Heart left ventricle (tissue), 16 donors: ENCODE data around the gene ZMIZ1. TPM values are rescaled to one million over a fixed set of nuclear protein-coding genes. Genes with fewer than 3 reads are reported as not detected.
A peak's percentile ranks its signal among the peaks of the same experiment; 100 is the strongest.

ENCODE experiments used
- ATAC-seq, 4 donors: fragments of 200-7000 bp; cut with Tn5 transposase; one replicate each; pipeline ENCODE4 v1.9.1; 2020 to 2022; ENCODE audit warnings: moderate library complexity in 4 of 4, mild to moderate bottlenecking in 3 of 4, moderate number of reproducible peaks in 1 of 4
- DNase-seq, 5 donors: peaks; one replicate each; pipeline ENCODE4 v3.0.0-alpha.2; 2020
- H3K27ac ChIP-seq, 12 donors: fragments of 200-600 bp; sonication (generic) in 4 of 12; one replicate each; pipeline versions ENCODE4 v1.5.0 to v1.8.0; 2016 to 2022; ENCODE audit warnings: mild to moderate bottlenecking in 2 of 12
- H3K27me3 ChIP-seq, 9 donors: fragments of 200-600 bp; sonication (generic) in 2 of 9; one replicate each; pipeline versions ENCODE4 v1.5.1 to v1.8.0; 2016 to 2022; ENCODE audit warnings: mild to moderate bottlenecking in 3 of 9
- H3K36me3 ChIP-seq, 9 donors: fragments of 200-600 bp; sonication (generic) in 2 of 9; one replicate each; pipeline versions ENCODE4 v1.5.0 to v1.8.0; 2018 to 2022; ENCODE audit warnings: mild to moderate bottlenecking in 2 of 9
- H3K4me1 ChIP-seq, 12 donors: fragments of 200-600 bp; sonication (generic) in 4 of 12; one replicate each; pipeline versions ENCODE4 v1.5.0 to v1.8.0; 2016 to 2022; ENCODE audit warnings: mild to moderate bottlenecking in 3 of 12
- H3K4me3 ChIP-seq, 12 donors: fragments of 200-600 bp; sonication (generic) in 4 of 12; one replicate each; pipeline versions ENCODE4 v1.5.0 to v1.8.0; 2017 to 2022; ENCODE audit warnings: mild to moderate bottlenecking in 9 of 12, moderate library complexity in 4 of 12
- H3K9me3 ChIP-seq, 12 donors: fragments of 200-600 bp; sonication (generic) in 4 of 12; one replicate each; pipeline versions ENCODE4 v1.5.0 to v1.8.0; 2016 to 2022; ENCODE audit warnings: mild to moderate bottlenecking in 1 of 12
- CTCF ChIP-seq, 12 donors: fragments of 200-600 bp; sonication (generic) in 4 of 12; IDR thresholded peaks; one replicate each; pipeline versions ENCODE4 v1.5.0 to v1.8.0; 2018 to 2022; ENCODE audit warnings: antibody characterized with exemption in 12 of 12, mild to moderate bottlenecking in 5 of 12
- POLR2A ChIP-seq, 2 donors: fragments of 450-650 bp; IDR thresholded peaks; one replicate each; pipeline ENCODE4 v1.6.1; 2017; ENCODE audit warnings: antibody characterized with exemption in 2 of 2, mild to moderate bottlenecking in 2 of 2, moderate library complexity in 2 of 2
- WGBS, 4 donors: extraction: QIAGEN DNeasy Blood & Tissue Kit in 2 of 4; methylation state at CpG; one replicate each; pipeline versions ENCODE4 v1.1.5 to v1.1.7; 2013 to 2018; 5-methylcytosine and 5-hydroxymethylcytosine counted together
- intact Hi-C, 10 donors: fragments of 100-400 bp; cut with DNase I; formaldehyde crosslinking; loops; one replicate each; pipeline versions ENCODE4 v1.11.1 to v1.14.2; 2022
- polyA plus RNA-seq, 2 donors: library from polyadenylated mRNA; stranded (reverse); fragments of 200-250 nt; gene quantifications; one replicate each; pipeline ENCODE4 v1.2.3, GENCODE V29; 2013
- total RNA-seq, 9 donors: library from RNA; depleted of rRNA in 2 of 9; stranded (reverse); fragments of >200 nt in 2 of 9; fragmentation: NEBNext Ultra II Directional in 3 of 9; extraction: Animal tissue kit (Norgen Biotek cat#: 25700) in 3 of 9; gene quantifications; one replicate each; pipeline versions ENCODE4 v1.1.0 to v1.2.4, GENCODE V29; 2016 to 2023
- donor health status: ischemic (EF 13 %, LVEDD 7.1; RV severe dilation, severe dysfunction).
- donor health status: healthy with polysubstance abuse.
- donor health status: DM: no; HTN: yes; CAD: no.
- donor health status: DM: no; HTN: no; CAD: no.
- donor health status: ischemic (EF 25% LVEDD 6.9; RV normal size, moderate dysfunction).
- donor health status: ischemic (EF 25% LVEDD 5.7; RV mildly dilated, moderate dysfunction).
- donor health status: healthy.
- donor health status: DM: yes; HTN: yes; CAD: no.
- donor health status: ischemic (EF 35%, LVEDD 5.7; RV mildly dilated, moderate dysfunction).
- donor health status: nonischemic (EF 11% LVEDD 7.7; RV severe dilation, severe dysfunction).
- donor health status: DM: yes; HTN: yes; CAD: no.
- donor health status: PGD.
- donor health status: ischemic (EF 29% LVEDD 5.4; RV normal size, mild dysfunction).
- donor health status: nonischemic (EF 23%, LVEDD 6.1; RV moderate dilation, normal function).

The ZMIZ1 gene
- total and polyA plus RNA-seq, 11 donors, result 19.7 to 75.4 (median 49.2) TPM

DNA sequence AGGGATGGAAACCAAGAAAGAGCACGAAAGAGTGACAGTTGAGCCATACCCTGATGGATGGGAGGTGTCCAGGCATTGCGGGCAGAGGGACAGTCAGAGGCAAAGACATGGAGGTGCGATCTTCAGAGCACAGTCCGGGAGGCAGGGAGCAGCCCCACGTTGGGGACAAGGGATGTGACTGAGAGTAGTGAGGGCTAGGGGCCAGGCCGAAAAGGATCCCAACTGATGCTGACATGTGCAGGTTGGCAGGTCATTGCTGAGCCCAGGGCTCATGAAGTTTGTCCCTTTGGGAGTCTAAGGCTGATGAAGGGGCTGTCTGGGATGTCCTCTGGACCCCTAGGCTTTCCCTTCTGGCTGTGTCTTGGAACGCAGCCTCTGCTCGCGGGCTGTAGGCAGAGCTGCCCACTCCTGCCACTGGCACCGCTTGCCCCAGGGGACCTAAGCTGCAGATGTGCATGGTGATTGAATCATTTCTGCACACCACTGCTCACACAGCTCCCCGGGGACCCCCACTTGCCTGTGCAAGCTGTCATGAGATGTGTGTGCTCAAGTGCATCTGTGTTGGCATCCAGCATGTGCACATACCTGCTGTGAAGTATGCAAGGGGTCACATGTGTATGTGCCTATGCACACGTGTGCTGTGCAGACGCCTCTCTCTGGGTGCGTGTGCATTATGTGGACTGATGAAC, 125.1 kb downstream of the ZMIZ1 start:
- Histone ChIP-seq H3K36me3 (peaks cover 0 to 12% (median 0%) of the 10 kb centered on the region in 9 donors), H3K27me3 (no peaks in the 10 kb centered on the region), H3K4me3 (no peak overlapping the region), H3K4me1 (peaks cover 0 to 80% (median 55%) of the 10 kb centered on the region in 12 donors), H3K27ac (peak overlapping the region in 3 of 12 donors; percentile 75 to 76 (median 75)), H3K9me3 (no peaks in the 10 kb centered on the region)
- 82 to 89% (median 84%) methylated on average over 14 of the region's 14 CpGs for WGBS, 4 donors
- ATAC-seq (no peak), DNase-seq (no peak)
- TF ChIP-seq CTCF (IDR thresholded peaks at IDR 0.05), result no peak
- no peak for TF ChIP-seq POLR2A (IDR thresholded peaks at IDR 0.05)
- intact Hi-C loops, result loop anchor here (2.0 to 10.0 kb wide), 17 partner anchors 42 to 1147 kb away; partner anchors contain the start of gene ZMIZ1 (in 3 of the 10)

- Histone ChIP-seq H3K4me3 (peak overlapping the region in 1 of 12 donors; percentile 1), H3K27ac (peak overlapping the region in 11 of 12 donors; percentile 41 to 78 (median 70)), H3K27me3 (no peaks in the 10 kb centered on the region), H3K9me3 (no peaks in the 10 kb centered on the region), H3K36me3 (peaks cover 0 to 11% (median 0%) of the 10 kb centered on the region in 9 donors), H3K4me1 (peaks cover 0 to 65% (median 46%) of the 10 kb centered on the region in 12 donors)
- ATAC-seq (peak; percentile 72 to 85 (median 77)), DNase-seq (peak; percentile 85 to 93 (median 90))
- intact Hi-C loops, result loop anchor here (1.0 to 10.0 kb wide), 23 partner anchors 61 to 1149 kb away; partner anchors contain the start of gene ZMIZ1 (in 4 of the 10)
- no peak for TF ChIP-seq POLR2A (IDR thresholded peaks at IDR 0.05)
- peak; percentile 90 to 99 (median 97) for TF ChIP-seq CTCF (IDR thresholded peaks at IDR 0.05)
- 9 to 13% (median 12%) methylated on average over 18 to 22 of the region's 22 CpGs for WGBS, 4 donors
Observed at GRCh38 chr10:79195091-79195923, 126.5 kb downstream of the ZMIZ1 start.

GRCh38 chr10:79196470-79197461, 128.0 kb downstream of the ZMIZ1 start:
- peak; percentile 44 to 64 (median 56) for ATAC-seq
- 57 to 62% (median 59%) methylated on average over 12 to 18 of the region's 18 CpGs for WGBS, 4 donors
- Histone ChIP-seq H3K36me3 (peaks cover 0 to 22% (median 7%) of the 10 kb centered on the region in 9 donors), H3K9me3 (no peaks in the 10 kb centered on the region), H3K27ac (peak overlapping the region in 5 of 12 donors; percentile 36 to 76 (median 70)), H3K4me3 (no peak overlapping the region), H3K4me1 (peaks cover 0 to 51% (median 32%) of the 10 kb centered on the region in 12 donors), H3K27me3 (no peaks in the 10 kb centered on the region)
- intact Hi-C loops, result loop anchor here (1.0 to 10.0 kb wide), 24 partner anchors 62 to 1150 kb away; partner anchors contain the start of gene ZMIZ1 (in 1 of the 10)
- TF ChIP-seq POLR2A (IDR thresholded peaks at IDR 0.05), result no peak
- peak; percentile 88 to 98 (median 95) for TF ChIP-seq CTCF (IDR thresholded peaks at IDR 0.05)
- DNase-seq, result peak; percentile 76 to 90 (median 77)
